NCI-H345 treated with DMSO at 0.1 percent for 48 hours (cell line): ENCODE data around the gene CROT.

Experiments
- DNase-seq: peaks from one replicate; lab custom pipeline; 2025; ENCODE audit not compliant: unreplicated experiment; lab: John Stamatoyannopoulos, UW

CROT gene

DNA sequence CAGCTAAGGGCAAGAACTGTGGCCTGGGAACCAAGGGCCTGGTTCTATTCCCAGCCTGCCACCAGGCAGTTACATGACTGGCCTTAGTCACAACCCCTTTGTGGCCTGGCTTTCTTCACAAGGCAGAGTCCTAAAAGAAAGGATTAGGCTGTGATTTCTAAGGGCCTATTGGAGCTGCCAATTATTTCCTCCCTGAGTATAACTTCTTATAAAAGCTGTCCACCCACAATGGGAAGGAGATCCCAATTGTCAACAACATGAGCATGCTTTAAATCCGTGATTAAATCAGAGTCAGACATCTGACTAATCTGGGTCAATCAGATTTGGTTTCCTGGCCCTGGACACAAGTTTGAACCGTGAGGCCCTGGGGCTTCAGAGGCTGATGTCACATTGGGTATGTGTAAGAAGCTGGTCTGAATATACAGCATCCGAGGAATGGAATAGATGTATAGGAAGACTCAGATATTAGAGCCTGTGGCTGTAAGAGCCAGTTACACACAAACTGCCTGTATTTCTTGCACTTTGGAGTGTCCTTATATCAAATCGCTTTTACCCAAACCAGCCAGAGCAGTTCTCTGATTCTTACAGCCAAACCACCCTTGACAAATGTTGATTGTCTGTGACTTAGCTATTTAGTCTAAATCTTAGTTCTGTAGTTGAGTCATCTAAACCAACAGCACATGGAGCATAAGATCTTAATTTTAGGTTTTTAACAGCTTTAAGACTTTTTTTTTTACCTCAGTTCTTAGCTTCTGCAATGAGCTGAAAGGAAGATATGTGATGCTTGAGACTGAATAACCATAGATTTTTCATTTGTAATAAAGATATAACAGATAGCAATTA is 68.7 kb downstream of the CROT start:
- no peak for DNase-seq

DNA sequence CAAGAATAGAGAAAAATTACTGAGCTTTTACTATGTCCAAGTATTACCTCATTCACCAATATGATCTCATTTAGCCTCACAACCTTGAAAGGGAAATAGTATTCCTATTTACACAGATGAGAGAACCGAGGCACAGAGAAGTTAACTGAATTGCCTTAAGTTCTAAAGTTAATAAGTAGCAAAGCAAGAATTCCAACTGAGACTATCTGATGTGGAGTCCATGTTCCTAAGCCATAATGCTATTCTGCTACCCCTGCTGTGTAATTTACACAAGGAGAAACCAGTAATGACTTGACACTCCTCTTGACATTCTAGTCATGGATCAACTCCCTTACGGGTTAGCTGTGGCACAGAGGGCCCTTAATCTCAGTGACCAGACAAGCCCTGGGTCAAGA is 69.3 kb downstream of the CROT start:
- no peak for DNase-seq

DNA sequence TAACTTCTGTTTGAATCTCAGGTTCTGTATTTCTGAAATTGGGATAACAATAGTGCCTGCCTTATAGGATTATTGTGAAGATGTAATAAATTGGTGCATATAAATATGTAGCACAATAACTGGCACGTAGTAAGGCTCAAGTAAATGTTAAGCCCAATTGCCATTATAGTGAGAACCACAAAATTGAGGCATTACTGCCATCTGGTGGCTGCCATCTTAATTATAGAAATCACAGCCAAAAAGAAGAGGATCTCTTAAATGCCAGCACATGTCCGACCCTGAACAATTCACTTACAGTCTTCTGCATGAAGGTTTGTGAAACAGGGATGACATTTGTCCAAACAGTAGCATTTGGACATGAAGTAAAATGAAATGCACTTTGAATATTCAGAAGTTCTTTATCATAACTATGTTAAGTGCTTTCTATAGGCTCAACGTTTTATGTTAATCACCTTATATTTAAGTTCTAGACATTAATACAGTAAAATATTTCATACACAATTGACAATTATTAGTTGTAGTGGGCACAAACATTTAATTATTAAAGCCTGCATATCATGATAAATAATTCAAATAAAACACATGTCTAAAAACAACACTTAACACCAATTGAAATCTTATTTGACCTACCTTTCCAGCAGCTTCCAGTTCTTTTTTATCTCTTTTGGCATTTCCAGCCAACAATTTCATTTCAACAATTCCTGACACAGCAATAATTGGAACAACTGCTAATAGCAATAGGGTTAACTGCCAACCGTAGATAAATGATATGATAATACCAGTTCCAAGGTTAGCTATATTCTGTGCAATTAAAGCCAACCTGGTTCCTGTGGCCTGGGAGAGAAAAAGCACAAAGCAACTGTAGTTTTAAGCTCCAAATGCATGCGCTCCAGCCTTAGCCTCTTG is 71.5 kb downstream of the CROT start:
- DNase-seq = peak; percentile 51

DNA sequence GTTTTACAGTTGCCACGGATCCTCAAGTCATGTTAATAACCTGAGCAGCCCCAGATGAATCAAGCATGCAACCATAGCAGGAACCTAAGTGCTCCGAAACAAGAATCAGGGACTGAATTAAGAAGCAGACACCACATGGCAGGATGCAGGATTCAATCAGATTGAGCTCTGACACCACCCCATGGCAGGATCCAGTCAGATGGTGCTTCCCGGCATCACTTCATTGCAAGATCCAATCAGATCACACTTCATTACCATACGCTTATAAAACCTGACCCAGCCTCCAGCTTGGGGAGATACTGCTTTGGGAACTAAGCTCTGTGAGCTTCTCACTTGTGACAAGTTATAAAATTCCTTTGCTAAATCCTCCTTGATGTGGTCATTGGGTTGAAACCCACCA is 74.7 kb downstream of the CROT start:
- no peak for DNase-seq

DNA sequence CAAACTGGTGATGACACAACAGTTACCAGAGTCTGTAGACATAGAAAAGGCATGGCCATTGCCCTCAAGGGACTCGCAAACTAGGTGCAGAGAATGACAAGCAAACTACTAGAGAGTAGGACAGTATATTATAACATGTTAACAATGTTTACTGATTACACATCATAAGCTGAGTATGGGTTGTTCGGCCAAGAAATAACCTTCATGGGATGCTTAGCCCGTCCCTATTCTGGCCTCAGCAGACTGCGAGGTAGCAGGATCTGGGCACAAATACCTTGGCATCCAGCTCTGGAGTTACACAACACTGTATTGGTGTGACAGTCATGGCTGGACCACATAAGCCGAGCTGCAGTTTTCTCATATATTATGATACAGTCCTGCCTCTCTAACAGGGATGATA is 78.6 kb downstream of the CROT start:
- no peak for DNase-seq

DNA sequence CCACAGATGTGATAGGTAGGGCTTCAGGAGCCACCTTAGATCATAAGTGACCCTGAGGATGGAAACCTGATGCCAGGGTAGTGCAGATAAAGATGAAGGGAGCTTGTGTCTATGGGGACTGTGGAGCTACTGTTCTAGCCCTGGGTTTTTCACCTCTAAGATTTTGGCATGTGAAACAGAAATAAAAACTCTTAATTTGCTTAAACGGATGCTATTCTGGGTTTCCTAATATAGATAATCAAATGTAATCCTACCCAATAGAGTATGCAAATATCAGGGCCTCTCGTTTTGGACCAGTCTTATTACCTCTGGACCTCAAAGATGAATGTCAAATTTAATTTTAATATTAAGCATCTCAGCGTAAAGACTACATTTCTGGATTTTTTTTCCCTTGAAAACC is 80.7 kb downstream of the CROT start:
- no peak for DNase-seq

DNA sequence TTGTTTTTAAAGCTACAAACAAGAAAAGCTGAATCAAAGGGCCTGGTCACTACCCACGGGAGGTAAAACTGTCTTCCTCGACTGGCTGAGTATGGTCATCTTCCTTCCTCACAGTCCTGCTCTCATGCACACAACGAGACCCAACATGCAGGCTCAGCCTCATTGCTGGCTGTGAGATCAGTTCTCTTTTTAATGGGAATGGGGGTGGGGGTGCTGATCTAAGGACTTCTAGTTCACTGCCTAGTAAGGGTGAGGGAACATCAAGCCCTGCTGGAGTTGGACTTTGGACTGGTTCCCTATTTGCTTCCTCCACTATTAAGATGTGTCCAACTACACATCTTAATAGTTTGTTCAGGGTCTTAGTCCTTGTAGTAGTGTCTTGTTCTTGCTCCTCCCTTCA is 81.8 kb downstream of the CROT start:
- DNase-seq = no peak

DNA sequence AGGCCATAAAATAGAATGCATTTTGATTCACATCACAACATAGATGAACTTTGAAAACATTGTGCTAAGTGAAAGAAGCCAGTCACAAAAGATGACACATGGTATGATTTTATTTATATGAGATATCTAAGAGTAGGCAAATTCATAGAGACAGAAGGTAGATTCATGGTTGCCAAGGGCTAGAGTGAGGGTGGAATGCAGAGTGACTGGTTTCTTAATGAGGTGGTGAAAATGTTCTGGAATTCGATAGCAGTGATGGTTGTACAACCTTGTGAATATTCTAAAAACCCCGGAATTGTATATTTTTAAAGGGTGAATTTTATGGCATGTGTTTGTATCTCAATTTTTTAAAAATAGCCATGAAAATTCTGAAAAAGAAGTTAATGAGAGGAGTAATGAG is 87.1 kb downstream of the CROT start:
- DNase-seq = no peak

DNA sequence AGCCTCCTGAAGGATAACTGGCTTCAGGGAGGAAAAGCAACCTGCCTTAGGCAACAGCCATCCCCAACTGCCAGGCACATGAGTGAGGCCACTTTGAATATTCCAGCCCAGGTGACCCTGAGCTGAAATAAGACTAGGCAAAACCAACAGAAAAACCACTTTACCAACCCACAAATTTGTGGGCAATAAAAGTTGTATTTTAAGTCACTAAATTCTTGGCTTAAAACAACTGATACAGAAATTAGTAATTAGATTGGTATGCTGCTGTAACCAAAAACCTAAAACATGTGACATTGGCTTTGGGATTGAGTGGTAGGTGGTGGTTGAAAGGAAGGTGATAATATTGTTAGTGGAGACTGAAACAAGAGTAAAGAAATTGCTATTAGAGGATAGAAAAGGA is 90.1 kb downstream of the CROT start:
- no peak for DNase-seq

DNA sequence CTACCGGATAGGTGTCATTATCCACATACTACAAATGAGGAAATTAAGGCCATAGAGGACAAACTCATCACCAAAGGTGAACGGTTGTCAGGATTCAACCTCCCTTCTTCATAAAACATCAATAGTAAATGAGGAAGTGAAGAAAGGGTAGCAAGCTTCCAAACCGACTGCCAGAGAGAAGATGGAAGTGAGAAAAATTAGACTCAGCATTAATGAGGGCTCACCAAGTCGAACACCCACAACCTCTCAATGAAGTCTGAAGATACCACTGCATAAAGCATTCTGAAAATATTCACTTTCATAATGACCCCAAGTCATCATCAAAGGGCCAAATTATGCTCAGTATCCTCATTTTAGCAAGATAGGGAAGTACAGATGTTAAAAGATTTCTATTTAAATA is 100.4 kb downstream of the CROT start:
- no peak for DNase-seq

DNA sequence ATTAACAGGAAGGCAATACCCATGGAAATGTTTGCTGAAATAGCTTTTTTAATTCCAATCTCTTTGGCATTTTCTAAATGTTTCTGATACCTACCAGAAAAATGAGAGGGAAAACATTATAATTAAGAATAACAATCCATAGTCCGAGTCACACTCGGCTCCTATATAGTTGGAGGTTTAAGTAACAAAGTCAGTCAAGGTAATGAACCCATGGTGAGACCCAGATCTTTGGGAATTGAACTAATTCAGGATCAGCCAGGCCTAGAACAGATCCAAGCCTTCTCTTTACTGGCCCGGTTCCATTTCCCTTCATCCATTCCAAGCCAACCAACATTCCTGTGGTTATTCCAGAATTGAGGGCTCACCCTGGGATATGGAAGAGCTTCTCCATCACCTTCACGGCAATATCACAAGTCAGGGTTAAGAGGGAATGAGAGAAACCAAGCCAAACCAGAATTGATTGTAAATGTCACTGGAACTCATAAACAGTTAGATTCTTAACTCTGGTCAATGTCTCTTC is 101.7 kb downstream of the CROT start:
- no peak for DNase-seq

DNA sequence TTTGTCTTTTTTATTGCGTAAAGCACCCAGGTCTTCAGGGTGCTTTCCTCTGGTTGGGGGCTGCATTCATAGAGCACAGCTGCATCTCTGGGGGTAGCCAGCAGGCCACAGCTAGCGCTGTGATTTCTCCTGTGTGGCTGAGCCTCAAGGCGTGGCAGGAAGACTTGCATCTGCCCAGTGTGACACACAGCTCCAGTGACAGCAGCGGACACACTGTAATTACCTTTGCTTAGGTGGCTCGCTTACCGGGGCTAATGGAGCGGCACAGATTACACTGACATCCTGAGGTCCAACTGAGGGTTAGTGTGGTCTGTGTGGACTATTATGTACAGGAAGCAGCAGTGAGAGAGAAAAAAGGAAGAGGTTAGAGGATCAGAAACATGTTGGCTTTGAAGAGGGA is 102.9 kb downstream of the CROT start:
- DNase-seq = no peak
